ENCODE measurements around the gene SLC37A3. TPM values are rescaled to one million over a fixed set of nuclear protein-coding genes. Genes with fewer than 3 reads are reported as not detected.

SLC37A3 gene
- total and polyA plus RNA-seq, 2 donors from 2014 or later: 19.5 to 50.3 TPM

GRCh38 chr7:140350056-140350455 is 48.3 kb downstream of the SLC37A3 start:
- TF ChIP-seq CTCF (IDR thresholded peaks at IDR 0.05; ENCODE audit: borderline replicate concordance, extremely low read depth, insufficient read depth): no peak
- intact Hi-C loops (cut with DNase I): no loop called here
- DNase-seq (no peak), FAIRE-seq (no peak)
- Histone ChIP-seq H3K4me3 (ENCODE audit: low read length in 3 of 3) (no peak overlapping the region), H3K9ac (ENCODE audit: low read length in 3 of 3) (no peak overlapping the region), H3K36me3 (ENCODE audit: control insufficient read depth in 2 of 3, insufficient read depth in 3 of 3, low read length in 3 of 3) (peaks cover 3 to 20% (median 16%) of the 10 kb centered on the region in 3 donors), H3K27me3 (ENCODE audit: control insufficient read depth, insufficient read depth, low read length) (no peaks in the 10 kb centered on the region), H3K4me1 (ENCODE audit: control insufficient read depth in 2 of 3, insufficient read depth in 2 of 3, low read depth in 1 of 3, low read length in 3 of 3) (no peaks in the 10 kb centered on the region), H3K9me3 (ENCODE audit: control insufficient read depth in 2 of 3, insufficient read depth in 1 of 3, low read length in 3 of 3) (no peaks in the 10 kb centered on the region), H3K27ac (ENCODE audit: low read depth in 2 of 2, low read length in 2 of 2) (no peak overlapping the region)

DNA sequence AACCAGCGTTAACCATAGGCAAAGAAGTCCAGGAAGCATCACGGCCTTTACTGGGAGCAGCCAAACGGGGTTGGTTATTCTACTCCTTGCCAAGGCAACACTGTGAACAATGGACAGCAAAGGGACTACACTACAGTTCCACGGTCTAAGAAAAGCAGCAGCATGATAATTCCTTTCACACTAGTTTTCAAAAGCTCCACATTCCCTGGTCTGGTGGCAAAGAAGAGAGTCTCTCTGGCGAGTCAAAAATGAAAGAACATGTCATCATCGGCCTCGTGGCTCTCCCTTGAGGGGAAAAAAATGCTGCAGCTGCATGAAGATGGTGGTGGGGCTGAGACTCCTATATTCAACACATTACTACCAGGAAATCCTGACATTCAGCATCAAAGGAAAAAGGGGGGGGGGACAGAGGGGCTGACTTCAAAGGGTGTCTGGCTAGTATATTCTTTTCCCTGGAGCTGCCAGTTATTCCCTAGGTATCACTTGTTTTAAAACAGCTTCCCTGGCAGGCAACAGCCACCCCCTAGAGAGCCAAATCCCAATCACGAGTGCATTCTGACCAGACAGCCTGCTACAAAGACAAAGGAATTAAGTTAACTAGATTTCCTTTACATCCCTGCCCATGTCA is 49.1 kb downstream of the SLC37A3 start:
- no peak for FAIRE-seq
- Histone ChIP-seq H3K9ac (ENCODE audit: low read length in 3 of 3) (no peak overlapping the region), H3K27me3 (ENCODE audit: control insufficient read depth, insufficient read depth, low read length) (no peaks in the 10 kb centered on the region), H3K27ac (ENCODE audit: low read depth in 2 of 2, low read length in 2 of 2) (no peak overlapping the region), H3K4me3 (ENCODE audit: low read length in 3 of 3) (no peak overlapping the region), H3K36me3 (ENCODE audit: control insufficient read depth in 2 of 3, insufficient read depth in 3 of 3, low read length in 3 of 3) (peaks cover 3 to 18% (median 18%) of the 10 kb centered on the region in 3 donors), H3K9me3 (ENCODE audit: control insufficient read depth in 2 of 3, insufficient read depth in 1 of 3, low read length in 3 of 3) (no peaks in the 10 kb centered on the region), H3K4me1 (ENCODE audit: control insufficient read depth in 2 of 3, insufficient read depth in 2 of 3, low read depth in 1 of 3, low read length in 3 of 3) (no peaks in the 10 kb centered on the region)
- DNase-seq: no peak
- intact Hi-C loops (cut with DNase I): no loop called here
- TF ChIP-seq CTCF (IDR thresholded peaks at IDR 0.05; ENCODE audit: borderline replicate concordance, extremely low read depth, insufficient read depth): no peak

DNA sequence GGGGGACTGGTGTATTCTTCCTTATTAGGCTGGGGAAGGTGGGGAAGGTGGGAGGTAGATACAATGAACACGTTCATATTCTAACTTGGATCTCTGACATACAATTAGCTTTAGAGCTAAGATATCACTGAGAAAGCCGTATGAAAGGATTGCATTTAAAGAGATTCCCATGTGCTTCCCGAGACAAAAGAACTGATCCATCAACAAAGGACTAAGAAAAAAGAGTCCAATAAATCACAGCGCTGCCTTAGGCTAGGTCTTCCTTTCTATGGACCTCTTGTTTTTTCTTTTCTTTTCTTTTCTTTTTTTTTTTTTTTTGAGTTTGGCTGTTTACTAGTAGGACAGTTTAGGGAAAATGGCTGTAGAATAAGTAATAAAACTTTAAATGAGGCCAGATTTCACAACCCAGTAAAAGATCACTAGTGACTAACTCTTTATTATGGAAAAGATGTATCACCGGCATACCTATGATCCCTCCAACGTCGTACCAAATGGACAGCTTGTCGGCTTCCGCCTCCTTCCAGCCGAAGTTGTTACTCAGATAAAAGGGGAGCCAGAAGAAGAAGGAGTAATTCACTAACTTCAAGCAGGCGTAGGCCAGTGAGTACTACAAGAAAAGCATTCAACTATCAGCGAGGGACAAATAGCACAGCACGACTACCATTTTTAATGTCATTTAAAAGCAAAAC is 50.0 kb downstream of the SLC37A3 start:
- no peak overlapping the region for H3K9ac ChIP-seq (ENCODE audit: low read length in 3 of 3)
- DNase-seq (no peak), FAIRE-seq (no peak)
- intact Hi-C loops (cut with DNase I): no loop called here
- no peak overlapping the region for H3K27ac ChIP-seq (ENCODE audit: low read depth in 2 of 2, low read length in 2 of 2)
- no peaks in the 10 kb centered on the region for H3K27me3 ChIP-seq (ENCODE audit: control insufficient read depth, insufficient read depth, low read length)
- peaks cover 0 to 14% (median 11%) of the 10 kb centered on the region in 3 donors for H3K36me3 ChIP-seq (ENCODE audit: control insufficient read depth in 2 of 3, insufficient read depth in 3 of 3, low read length in 3 of 3)
- TF ChIP-seq CTCF (IDR thresholded peaks at IDR 0.05; ENCODE audit: borderline replicate concordance, extremely low read depth, insufficient read depth): no peak
- H3K9me3 ChIP-seq (ENCODE audit: control insufficient read depth in 2 of 3, insufficient read depth in 1 of 3, low read length in 3 of 3): no peaks in the 10 kb centered on the region
- H3K4me3 ChIP-seq (ENCODE audit: low read length in 3 of 3): no peak overlapping the region
- H3K4me1 ChIP-seq (ENCODE audit: control insufficient read depth in 2 of 3, insufficient read depth in 2 of 3, low read depth in 1 of 3, low read length in 3 of 3): no peaks in the 10 kb centered on the region
